ENCODE measurements around the gene GDPD4. TPM values are rescaled to one million over a fixed set of nuclear protein-coding genes. Genes with fewer than 3 reads are reported as not detected.

Gene GDPD4
- total RNA-seq, 1 donor from 2014 or later: not detected

- no peak overlapping the region for H3K4me3 ChIP-seq
- H3K4me1 ChIP-seq: no peaks in the 10 kb centered on the region
- no peaks in the 10 kb centered on the region for H3K27me3 ChIP-seq
- H3K36me3 ChIP-seq: no peaks in the 10 kb centered on the region
- H3K9me3 ChIP-seq: no peaks in the 10 kb centered on the region
- H3K27ac ChIP-seq: no peak overlapping the region
- no peak for TF ChIP-seq CTCF (IDR thresholded peaks at IDR 0.05)
- intact Hi-C loops (cut with DNase I): no loop called here
- DNase-seq (ENCODE audit: low spot score in 2 of 2): no peak
Measured at GRCh38 chr11:77181799-77182541, 119.5 kb downstream of the GDPD4 start.

DNA sequence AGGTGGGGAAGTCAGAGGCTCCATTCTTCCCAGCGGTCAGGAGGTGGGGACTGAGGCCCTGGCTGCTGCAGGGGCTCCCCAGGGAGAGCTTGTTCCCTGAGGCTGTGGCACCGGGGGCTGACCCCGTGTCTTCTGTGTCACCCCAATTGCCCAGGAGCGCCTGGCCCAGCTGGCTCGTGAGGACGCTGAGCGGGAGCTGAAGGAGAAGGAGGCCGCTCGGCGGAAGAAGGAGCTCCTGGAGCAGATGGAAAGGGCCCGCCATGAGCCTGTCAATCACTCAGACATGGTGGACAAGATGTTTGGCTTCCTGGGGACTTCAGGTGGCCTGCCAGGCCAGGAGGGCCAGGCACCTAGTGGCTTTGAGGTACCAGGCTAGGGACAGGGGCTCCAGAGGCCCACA, 120.3 kb downstream of the GDPD4 start:
- intact Hi-C loops (cut with DNase I): no loop called here
- no peaks in the 10 kb centered on the region for H3K4me1 ChIP-seq
- H3K4me3 ChIP-seq: no peak overlapping the region
- TF ChIP-seq CTCF (IDR thresholded peaks at IDR 0.05): no peak
- H3K27me3 ChIP-seq: no peaks in the 10 kb centered on the region
- DNase-seq (ENCODE audit: low spot score in 2 of 2): no peak
- no peak overlapping the region for H3K27ac ChIP-seq
- no peaks in the 10 kb centered on the region for H3K36me3 ChIP-seq
- H3K9me3 ChIP-seq: no peaks in the 10 kb centered on the region

DNA sequence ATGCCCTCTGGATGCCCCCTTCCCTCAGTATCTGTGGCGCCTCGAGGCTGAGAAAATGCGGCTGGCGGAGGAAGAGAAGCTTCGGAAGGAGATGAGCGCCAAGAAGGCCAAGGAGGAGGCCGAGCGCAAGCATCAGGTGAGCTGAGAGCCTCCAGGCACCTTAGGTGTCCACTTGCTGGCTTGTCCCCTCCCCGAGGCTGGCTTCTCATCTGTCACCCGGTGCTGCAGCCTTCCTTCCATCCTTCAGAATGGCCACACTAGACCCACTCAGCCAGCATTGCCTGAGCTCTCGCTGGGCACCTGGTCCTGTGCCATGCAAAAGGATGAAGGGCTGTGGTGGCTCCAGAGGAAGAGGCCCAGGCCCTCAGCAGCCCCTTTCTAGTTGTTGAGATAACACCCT, 121.1 kb downstream of the GDPD4 start:
- Histone ChIP-seq H3K27me3 (no peaks in the 10 kb centered on the region), H3K4me1 (no peaks in the 10 kb centered on the region), H3K4me3 (no peak overlapping the region), H3K9me3 (no peaks in the 10 kb centered on the region), H3K27ac (no peak overlapping the region), H3K36me3 (no peaks in the 10 kb centered on the region)
- TF ChIP-seq CTCF (IDR thresholded peaks at IDR 0.05): no peak
- intact Hi-C loops (cut with DNase I): no loop called here
- DNase-seq (ENCODE audit: low spot score in 2 of 2): no peak

GRCh38 chr11:77179681-77180080, 121.8 kb downstream of the GDPD4 start:
- no peaks in the 10 kb centered on the region for H3K27me3 ChIP-seq
- H3K9me3 ChIP-seq: no peaks in the 10 kb centered on the region
- no peaks in the 10 kb centered on the region for H3K4me1 ChIP-seq
- H3K36me3 ChIP-seq: no peaks in the 10 kb centered on the region
- TF ChIP-seq CTCF (IDR thresholded peaks at IDR 0.05): no peak
- DNase-seq (ENCODE audit: low spot score in 2 of 2): no peak
- intact Hi-C loops (cut with DNase I): no loop called here
- H3K4me3 ChIP-seq: no peak overlapping the region
- no peak overlapping the region for H3K27ac ChIP-seq

GRCh38 chr11:77179048-77179447, 122.4 kb downstream of the GDPD4 start:
- no peaks in the 10 kb centered on the region for H3K36me3 ChIP-seq
- H3K9me3 ChIP-seq: no peaks in the 10 kb centered on the region
- H3K27ac ChIP-seq: no peak overlapping the region
- intact Hi-C loops (cut with DNase I): no loop called here
- H3K4me1 ChIP-seq: no peaks in the 10 kb centered on the region
- H3K27me3 ChIP-seq: no peaks in the 10 kb centered on the region
- TF ChIP-seq CTCF (IDR thresholded peaks at IDR 0.05): no peak
- no peak for DNase-seq (ENCODE audit: low spot score in 2 of 2)
- H3K4me3 ChIP-seq: no peak overlapping the region

DNA sequence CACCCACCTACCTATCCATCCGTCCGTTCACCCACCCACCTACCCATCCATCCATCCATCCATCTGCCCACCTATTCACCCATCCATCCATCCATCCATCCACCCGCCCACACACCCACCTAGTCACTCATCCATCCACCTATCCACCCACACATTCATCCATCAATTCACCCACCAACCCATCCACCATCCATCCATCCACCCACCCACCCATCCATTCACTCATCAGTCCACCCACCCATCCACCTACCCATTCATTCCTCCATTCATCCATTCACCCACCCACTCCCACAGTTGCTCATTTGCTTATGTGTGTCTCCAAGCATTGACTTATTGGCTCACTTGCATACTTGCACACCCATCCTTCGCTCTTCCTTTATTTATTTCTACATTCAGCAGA, 123.3 kb downstream of the GDPD4 start:
- TF ChIP-seq CTCF (IDR thresholded peaks at IDR 0.05): no peak
- H3K27me3 ChIP-seq: no peaks in the 10 kb centered on the region
- H3K4me1 ChIP-seq: no peaks in the 10 kb centered on the region
- no peak for DNase-seq (ENCODE audit: low spot score in 2 of 2)
- no peak overlapping the region for H3K27ac ChIP-seq
- intact Hi-C loops (cut with DNase I): no loop called here
- H3K9me3 ChIP-seq: no peaks in the 10 kb centered on the region
- no peak overlapping the region for H3K4me3 ChIP-seq
- H3K36me3 ChIP-seq: no peaks in the 10 kb centered on the region

Data from ascending aorta (tissue), 2 donors.